HL-60 (cell line): ENCODE results near the gene C9orf72.

Source experiments
- POLR2AphosphoS5 ChIP-seq: IDR thresholded peaks from 2 replicates; pipeline ENCODE4 v1.6.1; 2012; ENCODE audit warnings: low read depth
- TF ChIP-seq, protein P1 (sequence below): IDR thresholded peaks from one replicate; pipeline ENCODE4 v1.5.1; 2011; ENCODE audit warnings: low read length, control low read depth, inconsistent platforms; ENCODE audit not compliant: insufficient read depth

GRCh38 chr9:27530915-27531755 lies 42.1 kb downstream of the C9orf72 start:
- TF ChIP-seq, protein P1, sequence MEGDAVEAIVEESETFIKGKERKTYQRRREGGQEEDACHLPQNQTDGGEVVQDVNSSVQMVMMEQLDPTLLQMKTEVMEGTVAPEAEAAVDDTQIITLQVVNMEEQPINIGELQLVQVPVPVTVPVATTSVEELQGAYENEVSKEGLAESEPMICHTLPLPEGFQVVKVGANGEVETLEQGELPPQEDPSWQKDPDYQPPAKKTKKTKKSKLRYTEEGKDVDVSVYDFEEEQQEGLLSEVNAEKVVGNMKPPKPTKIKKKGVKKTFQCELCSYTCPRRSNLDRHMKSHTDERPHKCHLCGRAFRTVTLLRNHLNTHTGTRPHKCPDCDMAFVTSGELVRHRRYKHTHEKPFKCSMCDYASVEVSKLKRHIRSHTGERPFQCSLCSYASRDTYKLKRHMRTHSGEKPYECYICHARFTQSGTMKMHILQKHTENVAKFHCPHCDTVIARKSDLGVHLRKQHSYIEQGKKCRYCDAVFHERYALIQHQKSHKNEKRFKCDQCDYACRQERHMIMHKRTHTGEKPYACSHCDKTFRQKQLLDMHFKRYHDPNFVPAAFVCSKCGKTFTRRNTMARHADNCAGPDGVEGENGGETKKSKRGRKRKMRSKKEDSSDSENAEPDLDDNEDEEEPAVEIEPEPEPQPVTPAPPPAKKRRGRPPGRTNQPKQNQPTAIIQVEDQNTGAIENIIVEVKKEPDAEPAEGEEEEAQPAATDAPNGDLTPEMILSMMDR = no peak
- no peak for TF ChIP-seq POLR2AphosphoS5
